Measurements from ENCODE around the gene SLC5A2.

SLC5A2 gene

DNA sequence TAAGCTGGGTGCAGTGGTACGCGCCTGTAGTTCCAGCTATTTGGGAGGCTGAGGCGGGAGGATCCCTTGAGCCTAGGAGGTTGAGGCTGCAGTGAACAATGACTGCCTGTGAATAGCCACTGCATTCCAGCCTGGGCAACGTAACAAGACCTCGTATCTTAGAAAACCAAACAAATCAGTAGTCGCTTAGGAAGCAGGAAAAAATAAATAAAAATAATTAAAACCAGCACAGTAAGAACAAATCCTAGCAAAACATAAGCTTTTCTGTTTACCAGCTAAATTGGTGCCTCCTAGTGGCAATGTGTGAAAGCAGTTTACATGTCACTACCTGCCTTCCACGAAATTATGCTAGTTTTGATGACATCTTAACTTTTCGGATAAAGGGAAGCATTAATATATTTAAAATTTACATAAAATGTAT, 22.3 kb upstream of the SLC5A2 start:
- no peak for DNase-seq

DNA sequence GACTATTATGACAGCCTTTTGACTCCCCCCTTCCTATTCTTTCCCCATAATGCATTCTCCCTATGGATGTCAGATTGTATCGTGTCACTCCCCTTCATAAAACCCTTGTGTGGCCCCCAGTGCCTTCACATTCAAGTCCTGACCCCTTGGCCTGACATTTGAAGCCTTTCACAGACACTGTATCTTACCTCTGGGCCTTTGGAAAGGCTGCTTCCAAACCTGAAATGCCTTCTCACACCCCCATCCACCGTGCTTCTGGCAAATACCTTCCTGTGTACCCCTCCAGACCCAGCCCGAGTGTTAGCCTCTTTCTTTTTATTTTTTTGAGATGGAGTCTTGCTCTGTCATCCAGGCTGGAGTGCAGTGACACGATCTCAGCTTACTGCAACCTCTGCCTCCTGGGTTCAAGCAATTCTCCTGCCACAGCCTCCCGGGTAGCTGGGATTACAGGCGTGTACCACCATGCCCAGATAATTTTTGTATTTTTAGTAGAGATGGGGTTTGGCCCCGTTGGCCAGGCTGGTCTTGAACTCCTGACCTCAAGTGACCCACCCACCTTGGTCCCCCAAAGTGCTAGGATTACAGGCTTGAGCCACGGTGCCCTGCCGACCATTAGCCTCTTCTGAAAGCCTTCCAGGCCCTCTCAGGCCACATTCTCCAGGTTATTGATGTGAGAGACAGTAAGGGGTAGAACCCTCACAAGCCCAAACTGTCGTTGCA, 21.6 kb upstream of the SLC5A2 start:
- DNase-seq = no peak

DNA sequence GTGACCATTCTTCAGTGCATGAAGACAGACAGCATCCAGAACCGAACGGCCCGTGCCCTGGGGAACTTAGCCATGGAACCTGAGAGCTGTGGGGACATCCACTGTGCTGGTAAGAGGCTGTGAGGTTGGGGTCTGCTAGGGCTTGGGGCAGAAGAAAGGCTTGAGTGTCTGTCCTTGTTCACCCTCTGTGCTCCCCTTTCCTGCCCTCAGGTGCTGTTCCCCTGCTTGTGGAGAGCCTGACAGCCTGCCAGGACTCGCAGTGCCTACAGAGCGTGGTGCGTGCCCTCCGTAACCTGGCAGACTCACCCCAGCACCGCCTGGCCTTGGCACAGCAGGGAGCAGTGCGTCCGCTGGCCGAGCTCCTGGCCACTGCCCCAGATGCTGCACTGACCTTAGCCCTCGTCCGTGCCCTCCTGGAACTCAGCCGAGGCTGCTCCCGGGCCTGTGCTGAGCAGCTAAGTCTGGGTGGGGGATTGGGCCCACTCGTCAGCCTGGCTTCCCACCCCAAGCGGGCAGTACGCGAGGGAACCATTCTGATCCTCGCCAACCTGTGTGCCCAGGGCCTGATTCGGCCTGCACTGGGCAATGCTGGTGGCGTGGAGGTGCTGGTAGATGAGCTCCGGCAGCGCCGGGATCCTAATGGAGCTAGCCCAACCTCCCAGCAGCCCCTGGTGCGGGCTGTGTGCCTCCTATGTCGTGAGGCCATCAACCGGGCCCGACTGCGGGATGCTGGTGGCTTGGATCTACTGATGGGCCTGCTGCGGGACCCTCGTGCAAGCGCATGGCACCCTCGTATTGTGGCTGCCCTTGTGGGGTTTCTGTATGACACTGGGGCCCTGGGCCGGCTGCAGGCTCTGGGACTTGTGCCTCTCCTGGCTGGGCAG, 20.8 kb upstream of the SLC5A2 start:
- no peak for DNase-seq

DNA sequence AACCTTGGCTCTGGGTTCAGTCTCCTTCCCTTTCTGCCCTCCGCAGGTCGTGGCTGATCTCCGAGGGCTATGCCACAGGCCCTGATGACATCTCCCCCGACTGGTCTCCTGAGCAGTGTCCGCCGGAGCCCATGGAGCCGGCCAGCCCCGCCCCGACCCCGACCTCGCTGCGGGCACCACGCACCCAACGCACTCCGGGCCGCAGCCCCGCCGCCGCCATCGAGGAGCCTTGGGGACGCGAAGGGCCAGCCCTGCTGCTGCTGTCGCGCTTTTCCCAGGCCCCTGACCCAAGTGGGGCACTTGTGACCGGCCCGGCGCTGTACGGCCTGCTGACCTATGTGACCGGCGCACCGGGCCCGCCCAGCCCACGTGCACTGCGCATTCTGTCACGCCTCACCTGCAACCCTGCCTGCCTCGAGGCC, 18.6 kb upstream of the SLC5A2 start:
- DNase-seq = no peak

DNA sequence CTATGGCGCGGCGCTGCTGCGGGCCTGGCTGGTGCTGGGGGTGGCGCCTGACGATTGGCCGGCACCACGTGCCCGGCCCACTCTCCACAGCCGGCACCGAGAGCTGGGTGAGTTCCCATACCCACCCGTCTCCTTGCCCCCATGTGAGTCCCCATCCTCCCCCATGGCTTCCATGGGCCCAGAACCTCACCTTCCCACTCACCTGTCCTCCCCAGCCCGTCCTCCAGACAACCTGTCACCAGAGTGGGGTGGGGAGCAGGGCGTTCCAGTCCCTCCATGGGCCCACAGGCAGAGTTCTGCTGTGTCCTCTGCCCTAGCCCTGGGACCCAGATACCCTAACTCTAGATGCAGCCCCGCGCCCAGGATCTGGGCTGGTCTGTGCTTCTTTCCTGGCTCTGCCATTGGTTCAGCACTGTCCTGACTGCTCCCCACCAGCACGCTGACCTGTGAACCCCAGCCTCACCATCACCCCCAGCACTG, 18.1 kb upstream of the SLC5A2 start:
- no peak for DNase-seq

DNA sequence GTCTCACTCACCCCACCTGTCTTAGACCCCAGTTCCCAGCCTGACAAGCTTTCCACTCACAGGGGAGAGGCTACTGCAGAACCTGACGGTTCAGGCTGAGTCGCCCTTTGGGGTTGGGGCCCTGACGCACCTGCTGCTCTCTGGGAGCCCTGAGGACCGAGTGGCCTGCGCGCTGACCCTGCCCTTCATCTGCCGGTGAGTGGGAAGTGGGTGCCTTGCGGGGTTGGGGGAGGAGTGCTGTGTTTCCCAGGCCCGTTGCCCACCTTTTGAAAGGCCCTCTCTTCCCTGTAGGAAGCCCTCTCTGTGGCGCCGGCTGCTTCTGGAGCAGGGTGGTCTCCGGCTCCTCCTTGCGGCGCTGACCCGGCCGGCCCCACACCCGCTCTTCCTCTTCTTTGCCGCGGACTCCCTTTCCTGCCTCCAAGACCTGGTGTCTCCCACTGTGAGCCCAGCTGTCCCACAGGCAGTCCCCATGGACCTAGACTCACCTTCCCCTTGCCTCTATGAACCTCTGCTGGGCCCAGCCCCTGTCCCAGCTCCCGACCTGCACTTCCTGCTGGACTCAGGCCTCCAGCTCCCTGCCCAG, 17.0 kb upstream of the SLC5A2 start:
- no peak for DNase-seq

DNA sequence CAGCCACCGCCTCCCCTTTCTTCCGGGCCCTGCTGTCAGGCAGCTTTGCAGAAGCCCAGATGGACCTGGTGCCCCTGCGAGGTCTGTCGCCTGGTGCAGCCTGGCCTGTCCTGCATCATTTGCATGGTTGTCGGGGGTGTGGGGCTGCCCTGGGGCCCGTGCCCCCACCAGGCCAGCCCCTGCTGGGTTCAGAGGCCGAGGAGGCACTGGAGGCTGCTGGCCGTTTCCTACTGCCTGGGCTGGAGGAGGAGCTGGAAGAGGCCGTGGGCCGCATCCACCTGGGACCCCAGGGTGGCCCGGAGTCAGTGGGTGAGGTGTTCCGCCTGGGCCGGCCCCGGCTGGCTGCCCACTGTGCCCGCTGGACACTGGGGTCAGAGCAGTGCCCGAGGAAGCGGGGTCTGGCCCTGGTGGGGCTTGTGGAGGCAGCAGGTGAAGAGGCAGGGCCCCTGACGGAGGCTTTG, 16.5 kb upstream of the SLC5A2 start:
- DNase-seq = no peak

DNA sequence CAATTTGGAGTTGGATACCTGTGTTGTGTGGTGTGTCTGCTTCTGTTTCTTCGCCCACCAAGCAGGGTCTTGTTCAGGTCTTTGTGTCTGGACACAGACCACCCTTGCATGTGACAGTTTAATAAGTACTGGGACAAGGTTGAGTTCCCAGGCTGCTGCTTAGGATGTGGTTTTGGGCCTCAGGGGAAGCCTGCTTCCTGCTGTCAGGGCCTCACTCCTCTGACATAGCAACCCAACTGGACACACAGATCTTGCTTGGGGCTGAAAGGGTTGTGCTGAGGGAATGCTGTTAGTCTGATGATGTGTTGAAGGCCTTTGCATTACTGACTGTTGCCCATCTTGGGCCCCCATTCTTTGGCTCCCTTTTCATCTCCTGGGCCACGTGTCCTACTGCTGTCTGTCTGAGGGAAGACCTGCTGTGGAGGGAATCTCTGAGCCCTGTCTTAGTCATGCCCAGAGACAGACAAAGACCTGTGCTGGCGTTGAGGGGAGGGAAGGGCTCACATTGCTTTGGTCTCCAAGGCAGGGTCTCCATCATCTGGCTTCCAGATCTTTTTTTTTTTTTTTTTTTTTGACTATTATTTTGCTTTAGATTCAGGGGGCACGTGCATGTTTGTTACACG, 15.7 kb upstream of the SLC5A2 start:
- DNase-seq = no peak

DNA sequence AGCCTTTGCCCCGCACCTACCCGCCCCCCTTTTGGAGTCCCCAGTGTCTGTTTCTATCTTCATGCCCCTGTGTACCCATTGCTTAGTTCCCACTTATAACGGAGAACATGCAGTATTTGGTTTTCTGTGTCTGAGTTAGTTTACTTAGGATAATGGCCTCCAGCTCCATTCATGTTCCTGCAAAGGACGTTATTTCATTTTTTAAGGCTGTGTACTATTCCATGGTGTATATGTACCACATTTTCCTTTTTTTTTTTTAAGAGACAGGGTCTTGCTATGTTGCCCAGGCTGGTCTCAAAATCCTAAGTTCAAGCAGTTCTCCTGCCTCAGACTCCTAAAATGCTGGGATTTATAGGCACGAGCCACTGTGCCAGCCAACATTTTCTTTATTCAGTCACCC, 15.1 kb upstream of the SLC5A2 start:
- DNase-seq = no peak

DNA sequence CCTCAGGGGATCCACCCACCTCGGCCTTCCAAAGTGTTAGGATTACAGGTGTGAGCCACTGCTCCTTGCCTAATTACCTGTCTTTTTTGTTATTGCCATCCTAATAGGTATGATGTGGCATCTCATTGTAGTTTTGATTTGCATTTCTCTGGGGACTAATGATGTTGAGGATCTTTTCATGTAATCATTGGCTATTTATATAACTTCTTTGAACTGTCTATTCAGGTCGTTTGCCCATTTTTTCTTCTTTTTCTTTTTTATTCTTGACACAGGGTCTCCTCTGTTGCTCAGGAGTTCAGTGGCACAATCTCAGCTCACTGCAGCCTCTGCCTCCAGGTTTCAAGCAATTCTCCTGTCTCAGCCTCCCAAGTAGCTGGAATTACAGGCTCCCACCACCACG, 12.3 kb upstream of the SLC5A2 start:
- no peak for DNase-seq

DNA sequence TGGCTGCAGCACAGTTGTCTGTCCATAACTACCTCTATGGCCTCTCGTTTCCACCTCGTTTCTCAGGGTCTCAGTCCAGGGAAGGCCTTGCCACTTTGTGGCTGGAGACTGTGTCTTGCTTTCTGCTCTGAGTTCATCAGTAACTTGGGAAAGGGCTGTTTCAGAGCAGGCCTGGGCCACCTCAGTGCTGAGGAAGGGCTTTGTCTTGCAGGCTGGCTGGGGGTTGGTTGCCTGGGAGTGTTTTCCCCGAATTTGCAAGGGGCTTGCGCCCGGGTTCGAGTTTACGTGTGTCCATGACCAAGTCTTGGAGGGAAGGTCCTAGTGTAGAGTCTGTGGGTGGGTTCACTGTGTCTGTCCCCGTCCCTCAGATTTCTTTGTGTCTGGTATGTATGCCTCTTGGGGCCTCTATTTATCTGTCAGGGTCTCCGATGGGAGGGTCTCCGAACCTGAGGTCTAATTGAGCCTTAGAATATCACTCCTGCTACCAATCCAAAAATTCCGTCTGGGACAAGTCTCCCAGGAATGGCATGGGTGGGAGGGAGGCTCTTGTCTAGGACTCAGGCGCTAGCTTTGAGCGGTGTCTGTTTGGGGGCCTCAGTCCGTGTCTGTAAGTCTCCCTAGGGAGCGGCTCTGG, 11.6 kb upstream of the SLC5A2 start:
- DNase-seq = no peak

DNA sequence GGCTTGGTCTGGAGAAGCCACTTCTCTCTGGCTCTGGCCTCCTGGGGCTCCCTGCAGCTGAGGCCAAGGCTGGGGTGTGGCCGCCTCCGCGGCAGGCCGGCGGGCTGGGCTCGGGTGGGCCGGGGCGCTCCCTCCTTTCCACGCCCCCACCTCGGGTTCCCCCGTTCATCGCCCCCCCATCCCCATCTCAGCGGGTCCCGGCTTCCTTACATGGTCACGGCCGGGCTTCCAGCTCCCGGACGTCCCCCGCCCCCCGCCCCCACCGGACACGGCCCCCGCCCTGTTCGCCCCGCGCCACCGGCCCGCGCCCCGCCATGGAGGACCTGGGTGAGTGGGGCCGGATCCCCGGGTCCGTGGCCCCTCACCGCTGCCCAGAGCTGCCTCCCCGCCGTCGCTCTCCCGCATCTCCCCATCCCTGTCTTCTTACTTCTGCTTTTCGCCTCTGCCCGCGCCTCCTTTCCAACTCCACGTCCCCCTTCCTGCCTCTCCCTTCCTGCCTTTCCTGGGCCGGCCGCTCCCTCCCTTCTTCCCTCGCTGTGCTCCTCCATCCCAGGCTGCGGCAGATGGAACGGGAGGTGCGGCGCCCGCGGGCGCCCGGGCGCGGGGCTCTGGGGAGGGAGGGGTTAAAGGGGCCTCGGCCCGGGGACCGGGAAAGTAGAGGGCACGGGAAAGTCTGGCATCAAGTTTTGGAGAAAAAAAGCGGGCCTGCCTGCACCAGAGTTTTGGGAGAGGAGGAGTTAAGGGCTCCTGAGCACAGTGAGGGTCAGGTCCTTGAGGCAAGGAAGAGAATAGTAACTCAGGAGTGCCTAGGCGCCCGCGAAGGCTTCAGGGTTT, 10.8 kb upstream of the SLC5A2 start, which contains the start of gene TGFB1I1:
TSS of gene TGFB1I1 (plus strand) at position 278 of the 834 bp plus-strand sequence. CDS start at position 315, 37 bp downstream.
- no peak for DNase-seq

DNA sequence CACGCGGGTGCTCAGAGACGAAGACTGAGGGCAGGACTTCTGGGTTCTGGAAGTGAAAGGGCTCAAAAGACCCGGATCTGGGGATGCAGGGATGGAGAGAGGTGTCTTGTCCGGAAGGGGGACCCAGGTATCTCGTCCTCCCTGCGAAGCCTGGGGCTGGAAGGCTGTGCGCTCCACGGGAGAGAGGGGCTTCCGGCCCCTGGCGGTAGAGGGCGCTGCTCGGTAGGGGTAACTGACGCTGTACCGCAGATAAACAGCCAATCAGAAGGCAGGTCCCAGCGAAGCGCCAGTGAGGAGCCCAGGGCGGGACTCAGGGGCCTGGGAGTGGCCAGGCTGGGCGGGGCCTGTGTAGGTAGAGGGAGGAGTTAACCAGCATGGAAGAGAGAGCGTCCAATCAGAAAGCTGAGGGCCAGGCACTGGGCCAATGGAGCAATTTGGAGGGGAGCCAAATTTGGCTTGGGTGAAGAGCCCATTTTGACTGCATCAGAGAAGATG, 10.2 kb upstream of the SLC5A2 start:
- peak; percentile 93 for DNase-seq

DNA sequence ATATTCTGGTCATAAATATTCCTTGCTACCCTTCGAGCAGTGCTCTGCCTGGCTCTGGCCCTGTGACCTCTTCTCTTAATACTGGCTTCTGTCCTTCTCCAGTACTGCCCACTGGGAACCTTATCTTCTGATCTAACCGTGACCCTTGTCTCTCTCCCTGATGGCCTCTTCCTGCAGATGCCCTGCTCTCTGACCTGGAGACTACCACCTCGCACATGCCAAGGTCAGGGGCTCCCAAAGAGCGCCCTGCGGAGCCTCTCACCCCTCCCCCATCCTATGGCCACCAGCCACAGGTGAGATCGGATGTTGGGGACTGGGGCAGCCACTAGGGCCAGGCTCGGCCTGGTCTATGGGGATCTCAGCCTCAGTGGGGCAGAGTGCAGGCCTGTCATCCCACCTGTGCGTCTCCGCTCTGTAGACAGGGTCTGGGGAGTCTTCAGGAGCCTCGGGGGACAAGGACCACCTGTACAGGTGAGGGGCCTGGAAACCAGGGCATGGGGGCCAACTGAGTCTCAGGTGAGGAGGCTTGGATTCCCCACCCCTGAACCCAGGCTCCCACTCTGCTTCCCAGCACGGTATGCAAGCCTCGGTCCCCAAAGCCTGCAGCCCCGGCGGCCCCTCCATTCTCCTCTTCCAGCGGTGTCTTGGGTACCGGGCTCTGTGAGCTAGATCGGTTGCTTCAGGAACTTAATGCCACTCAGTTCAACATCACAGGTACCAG, 9.5 kb upstream of the SLC5A2 start:
- no peak for DNase-seq

DNA sequence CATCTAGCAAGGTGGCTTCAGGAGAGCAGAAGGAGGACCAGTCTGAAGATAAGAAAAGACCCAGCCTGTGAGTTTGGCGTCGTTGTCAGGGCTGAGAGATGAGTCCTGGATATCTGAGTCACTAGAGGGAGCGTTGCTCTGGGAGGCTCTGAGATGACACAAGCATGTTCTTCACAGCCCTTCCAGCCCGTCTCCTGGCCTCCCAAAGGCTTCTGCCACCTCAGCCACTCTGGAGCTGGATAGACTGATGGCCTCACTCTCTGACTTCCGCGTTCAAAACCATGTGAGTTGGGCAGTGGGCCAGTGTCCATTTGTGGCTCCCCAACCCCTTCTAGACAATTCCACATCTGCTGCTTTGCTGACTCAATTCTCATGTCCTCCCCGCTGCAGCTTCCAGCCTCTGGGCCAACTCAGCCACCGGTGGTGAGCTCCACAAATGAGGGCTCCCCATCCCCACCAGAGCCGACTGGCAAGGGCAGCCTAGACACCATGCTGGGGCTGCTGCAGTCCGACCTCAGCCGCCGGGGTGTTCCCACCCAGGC, 8.7 kb upstream of the SLC5A2 start:
- DNase-seq = no peak

DNA sequence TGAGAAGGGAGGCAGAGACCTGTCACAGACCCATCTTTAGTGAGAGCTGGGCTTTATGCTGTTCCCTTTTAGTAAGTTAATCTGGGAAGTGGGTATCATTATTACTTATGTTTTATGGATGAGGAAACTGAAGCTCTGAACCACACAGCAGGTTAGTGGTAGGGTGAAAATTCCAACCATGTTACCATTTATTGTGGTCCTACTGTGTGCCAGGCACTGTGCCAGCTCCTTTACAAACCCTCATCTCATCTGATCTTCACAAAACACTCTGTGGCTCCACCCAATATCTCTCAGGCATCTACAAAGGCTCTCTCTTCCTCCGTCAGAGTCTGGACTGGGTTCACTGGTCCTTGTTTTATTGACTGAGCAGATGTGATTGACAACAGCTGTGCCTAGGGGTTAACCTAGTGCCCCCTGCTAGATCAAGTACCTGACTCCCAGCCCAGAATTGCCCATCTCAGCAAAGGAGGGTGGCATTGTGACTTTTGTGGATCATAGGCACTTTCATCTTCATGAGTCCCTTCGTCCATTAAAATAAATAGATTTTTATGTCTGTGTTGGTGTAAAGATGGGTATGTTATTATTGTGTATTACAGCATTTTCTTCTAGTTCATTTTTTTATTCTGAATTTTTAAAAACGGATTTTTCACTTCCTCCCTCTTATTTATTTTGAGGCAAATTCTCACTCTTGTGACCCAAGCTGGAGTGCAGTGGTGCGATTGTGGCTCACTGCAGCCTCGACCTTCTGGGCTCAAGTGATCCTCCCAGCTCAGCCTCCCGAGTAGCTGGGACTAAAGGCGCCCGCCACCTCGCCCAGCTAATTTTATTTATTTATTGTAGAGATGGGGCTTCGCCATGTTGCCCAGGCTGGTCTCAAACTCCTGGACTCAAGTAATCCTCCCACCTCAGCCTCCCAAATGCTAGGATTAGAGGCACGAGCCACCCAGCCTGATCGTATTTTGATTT, 7.9 kb upstream of the SLC5A2 start:
- DNase-seq = no peak

DNA sequence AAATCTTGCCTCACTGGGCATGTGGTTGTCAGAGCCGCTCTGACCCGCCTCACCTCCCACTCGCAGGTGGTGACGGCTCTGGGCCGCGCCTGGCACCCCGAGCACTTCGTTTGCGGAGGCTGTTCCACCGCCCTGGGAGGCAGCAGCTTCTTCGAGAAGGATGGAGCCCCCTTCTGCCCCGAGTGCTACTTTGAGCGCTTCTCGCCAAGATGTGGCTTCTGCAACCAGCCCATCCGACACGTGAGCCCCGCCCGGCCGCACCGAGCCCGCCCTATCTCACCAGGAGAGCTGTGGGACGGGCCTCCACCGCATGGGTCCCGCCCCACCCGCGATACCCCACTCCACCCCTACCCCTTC, 7.0 kb upstream of the SLC5A2 start:
- no peak for DNase-seq

DNA sequence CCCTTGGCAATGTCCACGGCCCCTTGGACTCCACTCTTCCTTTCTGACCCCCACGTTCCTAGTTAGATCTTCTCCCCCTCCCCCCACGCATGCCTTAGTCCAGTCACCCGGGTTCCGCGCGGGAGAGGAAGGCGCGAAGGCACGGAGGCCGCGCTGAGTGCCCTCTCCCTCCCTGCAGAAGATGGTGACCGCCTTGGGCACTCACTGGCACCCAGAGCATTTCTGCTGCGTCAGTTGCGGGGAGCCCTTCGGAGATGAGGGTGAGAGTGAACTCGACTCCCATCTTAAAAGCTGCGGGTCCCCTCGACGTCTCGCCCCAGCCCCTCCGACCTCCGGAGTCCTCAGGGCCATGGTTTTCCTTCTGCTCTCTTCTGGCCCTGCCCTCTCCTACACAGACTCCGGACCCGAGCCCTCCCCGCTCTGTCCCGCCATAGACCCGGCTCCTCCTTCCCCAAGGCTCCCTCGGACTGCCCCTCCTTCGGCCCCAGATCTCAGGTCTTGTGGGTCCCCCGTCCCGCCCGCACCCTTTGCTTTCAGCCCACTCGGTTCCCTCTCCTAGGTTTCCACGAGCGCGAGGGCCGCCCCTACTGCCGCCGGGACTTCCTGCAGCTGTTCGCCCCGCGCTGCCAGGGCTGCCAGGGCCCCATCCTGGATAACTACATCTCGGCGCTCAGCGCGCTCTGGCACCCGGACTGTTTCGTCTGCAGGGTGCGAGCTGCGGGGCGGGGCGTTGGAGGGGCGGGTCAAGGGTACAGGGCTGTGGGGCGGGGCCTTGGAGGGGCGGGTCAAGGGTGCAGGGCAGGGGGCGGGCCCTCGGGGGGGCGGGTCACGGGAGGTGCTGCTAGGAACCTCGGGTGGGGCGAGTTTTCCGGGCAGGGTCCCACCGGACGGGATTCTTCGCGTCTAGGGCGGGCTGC, 6.4 kb upstream of the SLC5A2 start:
- peak; percentile 74 for DNase-seq

Data from NCI-H2029 (cell line).